ENCODE results near the gene STAB2. TPM values are rescaled to one million over a fixed set of nuclear protein-coding genes. Genes with fewer than 3 reads are reported as not detected.

The STAB2 gene
- total RNA-seq, 4 donors from 2014 or later, result 0.95 TPM; not detected in 3

DNA sequence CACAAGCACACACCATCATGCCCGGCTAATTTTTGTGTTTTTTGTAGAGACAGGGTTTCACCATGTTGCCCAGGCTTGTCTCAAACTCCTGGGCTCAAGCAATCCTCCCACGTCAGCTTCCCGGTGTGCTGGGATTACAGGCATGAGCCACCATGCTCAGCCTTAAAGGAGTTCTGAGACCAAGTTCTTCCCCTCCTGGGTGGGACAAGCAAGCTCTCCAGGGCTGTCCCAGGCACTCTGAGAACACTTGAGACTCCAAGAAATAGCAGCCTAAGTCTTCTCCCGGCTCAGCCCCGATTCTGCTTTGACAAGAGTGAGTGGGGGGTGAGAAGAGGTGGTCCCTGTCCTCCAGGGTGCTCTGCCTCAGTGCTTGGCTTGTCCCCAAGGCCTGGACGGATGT, 86.4 kb downstream of the STAB2 start:
- no peaks in the 10 kb centered on the region for H3K36me3 ChIP-seq
- no peak overlapping the region for H3K4me3 ChIP-seq
- H3K9me3 ChIP-seq, result no peaks in the 10 kb centered on the region
- H3K27me3 ChIP-seq, result no peaks in the 10 kb centered on the region
- no peak for TF ChIP-seq POLR2A (IDR thresholded peaks at IDR 0.05)
- TF ChIP-seq, protein P1, sequence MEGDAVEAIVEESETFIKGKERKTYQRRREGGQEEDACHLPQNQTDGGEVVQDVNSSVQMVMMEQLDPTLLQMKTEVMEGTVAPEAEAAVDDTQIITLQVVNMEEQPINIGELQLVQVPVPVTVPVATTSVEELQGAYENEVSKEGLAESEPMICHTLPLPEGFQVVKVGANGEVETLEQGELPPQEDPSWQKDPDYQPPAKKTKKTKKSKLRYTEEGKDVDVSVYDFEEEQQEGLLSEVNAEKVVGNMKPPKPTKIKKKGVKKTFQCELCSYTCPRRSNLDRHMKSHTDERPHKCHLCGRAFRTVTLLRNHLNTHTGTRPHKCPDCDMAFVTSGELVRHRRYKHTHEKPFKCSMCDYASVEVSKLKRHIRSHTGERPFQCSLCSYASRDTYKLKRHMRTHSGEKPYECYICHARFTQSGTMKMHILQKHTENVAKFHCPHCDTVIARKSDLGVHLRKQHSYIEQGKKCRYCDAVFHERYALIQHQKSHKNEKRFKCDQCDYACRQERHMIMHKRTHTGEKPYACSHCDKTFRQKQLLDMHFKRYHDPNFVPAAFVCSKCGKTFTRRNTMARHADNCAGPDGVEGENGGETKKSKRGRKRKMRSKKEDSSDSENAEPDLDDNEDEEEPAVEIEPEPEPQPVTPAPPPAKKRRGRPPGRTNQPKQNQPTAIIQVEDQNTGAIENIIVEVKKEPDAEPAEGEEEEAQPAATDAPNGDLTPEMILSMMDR (IDR thresholded peaks at IDR 0.05), result no peak
- WGBS, 2 donors, result 56 to 70% methylated on average over 4 to 6 of the region's 6 CpGs
- H3K4me1 ChIP-seq, result peaks cover 0 to 4% (median 0%) of the 10 kb centered on the region in 3 donors
- intact Hi-C loops (cut with DNase I), result no loop called here
- no peak overlapping the region for H3K27ac ChIP-seq
- no peak for DNase-seq

DNA sequence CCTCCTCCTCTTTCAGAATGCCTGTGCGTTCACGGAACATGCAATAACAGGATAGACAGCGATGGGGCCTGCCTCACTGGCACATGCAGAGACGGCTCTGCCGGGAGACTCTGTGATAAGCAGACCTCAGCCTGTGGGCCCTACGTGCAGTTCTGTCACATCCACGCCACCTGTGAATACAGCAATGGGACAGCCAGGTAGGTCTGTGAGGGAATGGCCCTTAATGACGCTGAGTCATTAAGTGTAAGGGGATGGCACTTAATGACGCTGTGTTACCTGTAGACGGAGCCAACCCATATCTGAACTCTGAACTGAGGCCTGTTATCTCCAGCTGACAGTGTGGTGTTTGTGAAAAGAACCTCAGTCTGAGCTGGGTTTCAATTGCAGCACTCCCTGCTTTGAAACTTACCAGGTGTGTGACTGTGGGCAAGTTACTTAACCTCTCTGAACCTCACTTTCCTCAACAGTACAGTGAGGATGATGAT, 86.9 kb downstream of the STAB2 start:
- Histone ChIP-seq H3K9me3 (no peaks in the 10 kb centered on the region), H3K4me1 (peaks cover 0 to 4% (median 0%) of the 10 kb centered on the region in 3 donors), H3K4me3 (no peak overlapping the region), H3K36me3 (no peaks in the 10 kb centered on the region), H3K27ac (no peak overlapping the region), H3K27me3 (no peaks in the 10 kb centered on the region)
- TF ChIP-seq, protein P1 (IDR thresholded peaks at IDR 0.05), result no peak
- TF ChIP-seq POLR2A (IDR thresholded peaks at IDR 0.05), result no peak
- no peak for DNase-seq
- WGBS, 2 donors, result 100% methylated on average over 1 to 2 of the region's 10 CpGs
- intact Hi-C loops (cut with DNase I), result no loop called here

DNA sequence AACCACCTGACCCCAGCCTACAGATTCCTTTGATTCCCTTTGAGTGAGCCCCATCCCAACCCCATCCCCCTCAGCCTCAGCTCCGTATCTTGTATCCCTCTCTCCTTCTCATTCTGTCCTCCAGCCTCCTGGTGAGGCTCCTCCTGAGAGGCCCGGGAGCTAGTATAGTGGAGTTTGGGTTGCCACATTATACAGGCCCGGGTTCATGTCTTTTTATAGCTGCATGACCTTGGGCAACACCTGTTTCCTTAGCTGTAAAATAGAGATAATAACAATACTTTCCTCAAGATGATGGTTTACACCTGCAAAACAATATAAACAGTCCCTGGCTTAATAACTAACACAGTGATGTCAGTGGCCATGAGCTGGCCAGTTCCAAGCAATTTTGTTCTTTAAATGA, 89.8 kb downstream of the STAB2 start:
- H3K9me3 ChIP-seq, result no peaks in the 10 kb centered on the region
- DNase-seq, result no peak
- WGBS, 2 donors, result 54 to 68% methylated on average over 3 of the region's 3 CpGs
- TF ChIP-seq, protein P1 (IDR thresholded peaks at IDR 0.05), result no peak
- TF ChIP-seq POLR2A (IDR thresholded peaks at IDR 0.05), result no peak
- H3K4me3 ChIP-seq, result no peak overlapping the region
- H3K36me3 ChIP-seq, result no peaks in the 10 kb centered on the region
- intact Hi-C loops (cut with DNase I), result no loop called here
- H3K27me3 ChIP-seq, result no peaks in the 10 kb centered on the region
- H3K27ac ChIP-seq, result no peak overlapping the region
- H3K4me1 ChIP-seq, result peaks cover 0 to 14% (median 0%) of the 10 kb centered on the region in 3 donors

DNA sequence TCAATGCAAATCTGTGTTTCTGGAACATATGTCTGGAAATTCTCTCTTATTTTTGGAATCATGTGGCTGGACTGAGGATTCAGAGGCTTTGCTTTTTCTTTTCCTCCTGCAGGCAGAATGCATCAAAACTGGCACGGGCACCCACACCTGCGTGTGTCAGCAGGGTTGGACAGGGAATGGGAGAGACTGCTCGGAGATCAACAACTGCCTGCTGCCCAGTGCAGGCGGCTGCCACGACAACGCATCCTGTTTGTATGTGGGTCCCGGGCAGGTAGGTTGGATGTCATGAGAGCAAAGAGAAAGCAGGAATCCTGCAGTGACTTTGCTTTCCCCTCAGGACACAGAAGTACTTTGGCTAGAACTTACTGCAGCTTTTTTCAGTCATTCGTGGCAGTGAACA, 90.3 kb downstream of the STAB2 start:
- Histone ChIP-seq H3K27ac (no peak overlapping the region), H3K27me3 (no peaks in the 10 kb centered on the region), H3K9me3 (no peaks in the 10 kb centered on the region), H3K4me3 (no peak overlapping the region), H3K36me3 (no peaks in the 10 kb centered on the region), H3K4me1 (peaks cover 0 to 14% (median 0%) of the 10 kb centered on the region in 3 donors)
- WGBS, 2 donors, result 24 to 51% methylated on average over 8 of the region's 8 CpGs
- no peak for DNase-seq
- intact Hi-C loops (cut with DNase I), result no loop called here
- TF ChIP-seq POLR2A (IDR thresholded peaks at IDR 0.05), result no peak
- TF ChIP-seq, protein P1 (IDR thresholded peaks at IDR 0.05), result no peak

DNA sequence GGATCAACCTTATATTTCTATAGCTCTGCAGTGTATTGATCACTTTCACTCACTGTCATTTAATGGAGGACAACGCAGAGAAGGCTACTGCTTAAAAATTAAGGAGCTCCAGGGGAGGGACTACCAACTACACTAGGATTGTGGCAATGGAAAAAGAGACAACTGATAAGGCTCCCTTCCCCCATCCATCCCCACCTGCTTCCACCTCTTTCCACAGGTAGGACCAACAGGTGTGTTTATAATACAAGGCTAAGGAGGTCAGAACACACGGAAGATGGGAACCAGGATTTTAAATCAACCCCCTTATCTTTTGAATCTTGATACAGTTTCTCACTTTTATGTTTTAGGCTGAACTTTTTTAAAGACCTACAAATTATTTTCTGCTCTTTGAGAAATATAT, 90.8 kb downstream of the STAB2 start:
- Histone ChIP-seq H3K9me3 (no peaks in the 10 kb centered on the region), H3K4me3 (no peak overlapping the region), H3K4me1 (peaks cover 0 to 14% (median 0%) of the 10 kb centered on the region in 3 donors), H3K27me3 (no peaks in the 10 kb centered on the region), H3K36me3 (no peaks in the 10 kb centered on the region), H3K27ac (no peak overlapping the region)
- DNase-seq, result no peak
- WGBS, 2 donors, result 76 to 77% methylated on average over 2 of the region's 2 CpGs
- intact Hi-C loops (cut with DNase I), result no loop called here
- TF ChIP-seq, protein P1 (IDR thresholded peaks at IDR 0.05), result no peak
- no peak for TF ChIP-seq POLR2A (IDR thresholded peaks at IDR 0.05)

Measured in esophagus squamous epithelium (tissue), 5 donors.